Neural progenitor cell (in vitro differentiated cells): ENCODE measurements around the gene INPP5D.
"Not testable (repeated sequence)": the region's sequence is repeated elsewhere in the genome, so short reads cannot be mapped to it uniquely, and the experiment has no call there.

Source experiments
- CTCF ChIP-seq: fragments of 200-600 bp; sonication (generic); IDR thresholded peaks from 2 replicates; pipeline ENCODE4 v1.5.1; 2017; ENCODE audit warnings: antibody characterized with exemption, mild to moderate bottlenecking
- EZH2 ChIP-seq: fragments of 200-600 bp; sonication (generic); IDR thresholded peaks from 2 replicates; pipeline ENCODE4 v1.6.1; 2017; ENCODE audit warnings: antibody characterized with exemption, mild to moderate bottlenecking, moderate library complexity
- EZH2phosphoT487 ChIP-seq: fragments of 200-600 bp; sonication (generic); IDR thresholded peaks from 2 replicates; pipeline ENCODE4 v1.6.1; 2017; ENCODE audit warnings: antibody characterized with exemption

DNA sequence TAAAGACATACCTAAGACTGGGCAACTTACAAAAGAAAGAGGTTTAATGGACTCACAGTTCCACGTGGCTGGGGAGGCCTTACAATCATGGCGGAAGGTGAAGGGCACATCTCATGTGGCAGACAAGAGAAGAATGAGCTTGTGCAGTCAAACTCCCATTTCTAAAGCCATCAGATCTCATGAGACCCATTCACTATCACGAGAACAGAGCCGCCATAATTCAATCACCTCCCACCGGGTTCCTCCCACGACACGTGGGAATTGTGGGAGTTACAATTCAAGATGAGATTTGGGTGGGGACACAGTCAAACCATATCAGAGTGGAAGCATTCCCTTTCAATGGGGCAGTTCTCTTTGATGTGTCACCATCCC lies 39.7 kb downstream of the INPP5D start:
- not testable (repeated sequence) for TF ChIP-seq CTCF, EZH2, EZH2phosphoT487
